H1 (cell line): ENCODE results near the gene GIMAP5. TPM values are rescaled to one million over a fixed set of nuclear protein-coding genes. Genes with fewer than 3 reads are reported as not detected.
"Not testable (repeated sequence)": the region's sequence is repeated elsewhere in the genome, so short reads cannot be mapped to it uniquely, and the experiment has no call there.

Experiments
- CTCF ChIA-PET: fragments of 300-600 bp; sonication (Branson Sonifier 250); formaldehyde crosslinking; loops from one replicate; lab custom pipeline; 2021; ENCODE audit not compliant: partially characterized antibody; lab: Charles Lee
- POLR2A ChIA-PET: fragments of 300-600 bp; sonication (Branson Sonifier 250); formaldehyde crosslinking; loops from one replicate; lab custom pipeline; 2021; ENCODE audit warnings: inconsistent platforms; ENCODE audit not compliant: partially characterized antibody; lab: Charles Lee
- DNase-seq, 2 experiments: peaks; one replicate each; pipeline versions ENCODE4 v3.0.0 to v3.0.0-alpha.2; 2010 to 2022; ENCODE audit warnings: low spot score in 2 of 2, low read depth in 1 of 2, mixed read lengths in 1 of 2
- FAIRE-seq: peaks from 2 replicates; lab custom pipeline; 2011; peaks lifted over from hg19 to GRCh38; lab: Jason Lieb, UNC
- H2AFZ ChIP-seq: 2 replicates; pipeline ENCODE4 v1.8.1; 2012; ENCODE audit warnings: low read length, inconsistent platforms
- H2AK5ac ChIP-seq: 2 replicates; pipeline ENCODE4 v1.6.1; 2013; ENCODE audit warnings: low read depth, low read length
- H2BK120ac ChIP-seq: replicated peaks from 2 replicates; pipeline ENCODE3; 2013; ENCODE audit warnings: low read depth, low read length, inconsistent platforms
- H2BK12ac ChIP-seq: 2 replicates; pipeline ENCODE4 v1.6.1; 2013; ENCODE audit warnings: low read depth, low read length
- H2BK15ac ChIP-seq: 2 replicates; pipeline ENCODE4 v1.6.1; 2013; ENCODE audit warnings: low read length
- H2BK20ac ChIP-seq: 2 replicates; pipeline ENCODE4 v1.6.1; 2013; ENCODE audit warnings: low read length
- H2BK5ac ChIP-seq: 2 replicates; pipeline ENCODE4 v1.6.1; 2013; ENCODE audit warnings: low read depth, low read length
- H3K14ac ChIP-seq: 2 replicates; pipeline ENCODE4 v1.6.1; 2013; ENCODE audit warnings: inconsistent platforms; ENCODE audit not compliant: insufficient read length
- H3K18ac ChIP-seq: 2 replicates; pipeline ENCODE4 v1.6.1; 2013; ENCODE audit warnings: low read length; ENCODE audit errors: extremely low read depth
- H3K23ac ChIP-seq: 2 replicates; pipeline ENCODE4 v1.6.1; 2013; ENCODE audit warnings: inconsistent platforms; ENCODE audit not compliant: insufficient read length
- H3K23me2 ChIP-seq: 2 replicates; pipeline ENCODE4 v1.6.1; 2013; ENCODE audit warnings: low read depth, low read length
- H3K27ac ChIP-seq: 2 replicates; pipeline ENCODE4 v1.6.1; 2011; ENCODE audit warnings: low read depth, low read length, inconsistent platforms
- H3K27me3 ChIP-seq, 4 experiments: replicated peaks in 1 of 4; 1 replicate in 1 of 4; 2 replicates in 3 of 4; pipeline versions ENCODE4 v1.6.1 to v1.8.1; 2011 to 2013; ENCODE audit warnings: low read length in 3 of 4, mild to moderate bottlenecking in 3 of 4, inconsistent platforms in 2 of 4, mixed read lengths in 2 of 4, moderate library complexity in 1 of 4; ENCODE audit not compliant: control insufficient read depth in 3 of 4, insufficient read depth in 3 of 4; ENCODE audit errors: extremely low read depth in 1 of 4
- H3K36me3 ChIP-seq, 4 experiments: 2 replicates each; pipeline versions ENCODE4 v1.6.1 to v1.8.1; 2011 to 2013; ENCODE audit warnings: mild to moderate bottlenecking in 4 of 4, low read length in 3 of 4, moderate library complexity in 2 of 4, control low read depth in 1 of 4, inconsistent platforms in 1 of 4; ENCODE audit not compliant: insufficient read depth in 4 of 4, control insufficient read depth in 2 of 4
- H3K4ac ChIP-seq: replicated peaks from 2 replicates; pipeline ENCODE3; 2013; ENCODE audit warnings: low read length, low read depth, mixed read lengths, inconsistent platforms; ENCODE audit not compliant: insufficient read length
- H3K4me1 ChIP-seq, 4 experiments: replicated peaks in 1 of 4; 1 replicate in 1 of 4; 2 replicates in 3 of 4; pipeline versions ENCODE4 v1.6.1 to v1.8.1; 2011 to 2013; ENCODE audit warnings: low read length in 3 of 4, inconsistent platforms in 2 of 4, mixed read lengths in 1 of 4; ENCODE audit not compliant: insufficient read depth in 4 of 4, control insufficient read depth in 3 of 4
- H3K4me2 ChIP-seq, 2 experiments: 2 replicates each; pipeline versions ENCODE4 v1.6.1 to v1.8.1; 2011 to 2013; ENCODE audit warnings: low read depth in 2 of 2, low read length in 2 of 2, control low read depth in 1 of 2, inconsistent platforms in 1 of 2, mild to moderate bottlenecking in 1 of 2; ENCODE audit not compliant: insufficient read depth in 1 of 2
- H3K4me3 ChIP-seq, 4 experiments: fragments of 200-600, 300-600 bp in 1 of 4; sonication (generic), shearing (Covaris generic), sonication (Bioruptor Twin) in 1 of 4; 2 replicates each; pipeline versions ENCODE4 v1.5.1 to v1.8.1; 2011 to 2016; ENCODE audit warnings: low read length in 4 of 4, low read depth in 3 of 4, control low read depth in 2 of 4, inconsistent platforms in 2 of 4, mild to moderate bottlenecking in 2 of 4, mixed read lengths in 1 of 4, moderate library complexity in 1 of 4; ENCODE audit not compliant: insufficient read depth in 2 of 4; ENCODE audit errors: extremely low read depth in 1 of 4
- H3K56ac ChIP-seq: replicated peaks from 2 replicates; pipeline ENCODE3; 2013; ENCODE audit warnings: low read depth, mild to moderate bottlenecking, mixed read lengths, low read length, inconsistent platforms; ENCODE audit not compliant: insufficient read length
- H3K79me1 ChIP-seq: 2 replicates; pipeline ENCODE4 v1.6.1; 2013; ENCODE audit warnings: low read depth, low read length, control low read depth
- H3K79me2 ChIP-seq, 2 experiments: 2 replicates each; pipeline versions ENCODE4 v1.6.1 to v1.8.1; 2012 to 2013; ENCODE audit warnings: low read length in 2 of 2, mild to moderate bottlenecking in 2 of 2, inconsistent platforms in 1 of 2; ENCODE audit not compliant: insufficient read depth in 2 of 2, control insufficient read depth in 1 of 2
- H3K9ac ChIP-seq, 4 experiments: replicated peaks in 1 of 4; 1 replicate in 1 of 4; 2 replicates in 3 of 4; pipeline versions ENCODE4 v1.6.1 to v1.8.1; 2011 to 2013; ENCODE audit warnings: low read depth in 3 of 4, low read length in 3 of 4, control low read depth in 2 of 4, mild to moderate bottlenecking in 2 of 4, moderate library complexity in 2 of 4, inconsistent platforms in 1 of 4; ENCODE audit errors: extremely low read depth in 1 of 4
- H3K9me3 ChIP-seq, 2 experiments: 2 replicates each; pipeline versions ENCODE4 v1.6.1 to v1.8.1; 2012 to 2013; ENCODE audit warnings: mild to moderate bottlenecking in 2 of 2, moderate library complexity in 2 of 2, control low read depth in 1 of 2, inconsistent platforms in 1 of 2, low read depth in 1 of 2, low read length in 1 of 2, mixed read lengths in 1 of 2; ENCODE audit not compliant: insufficient read depth in 2 of 2
- H4K20me1 ChIP-seq, 2 experiments: replicated peaks in 1 of 2; 2 replicates each; pipeline versions ENCODE3 to v1.8.1; 2011 to 2013; ENCODE audit warnings: inconsistent platforms in 2 of 2, low read length in 2 of 2, mild to moderate bottlenecking in 1 of 2; ENCODE audit not compliant: insufficient read depth in 2 of 2, control insufficient read depth in 1 of 2
- H4K5ac ChIP-seq: 2 replicates; pipeline ENCODE4 v1.6.1; 2013; ENCODE audit warnings: low read length, low read depth, mixed read lengths, inconsistent platforms; ENCODE audit not compliant: insufficient read length
- H4K8ac ChIP-seq: 2 replicates; pipeline ENCODE4 v1.8.0; 2013; ENCODE audit warnings: mild to moderate bottlenecking, moderate library complexity, low read length, inconsistent platforms; ENCODE audit not compliant: insufficient read depth; ENCODE audit errors: extremely low read depth
- H4K91ac ChIP-seq: replicated peaks from 2 replicates; pipeline ENCODE3; 2013; ENCODE audit warnings: low read length, mixed read lengths, inconsistent platforms; ENCODE audit not compliant: insufficient read length
- WGBS, 2 experiments: shearing (Covaris generic) in 1 of 2; methylation state at CpG; one replicate each; pipeline versions ENCODE4 v1.1.6 to v1.1.7; 2013 to 2015; ENCODE audit warnings: low lambda C conversion rate in 2 of 2, mixed read lengths in 2 of 2, inconsistent platforms in 1 of 2, low coverage in 1 of 2, missing lambda C conversion rate in 1 of 2; ENCODE audit not compliant: insufficient replicate concordance in 2 of 2, insufficient coverage in 1 of 2, insufficient read length in 1 of 2; ENCODE audit errors: extremely low coverage in 1 of 2, missing lambda C conversion rate in 1 of 2; 5-methylcytosine and 5-hydroxymethylcytosine counted together
- polyA plus RNA-seq, 7 experiments: library from polyadenylated mRNA; depleted of rRNA in 3 of 7; stranded (reverse) in 5 of 7; unstranded in 2 of 7; fragments of >200 nt in 5 of 7; fragments of 200-250 nt in 2 of 7; gene quantifications; 1 replicate in 5 of 7; 2 replicates in 1 of 7; 4 replicates in 1 of 7; pipeline versions ENCODE4 v1.2.1 to v1.2.3, GENCODE V29; 2011 to 2013; ENCODE audit warnings: missing spikeins in 2 of 7, mixed read lengths in 2 of 7
- total RNA-seq: library from RNA; stranded (reverse); fragmentation: NEBNext Ultra II Directional; extraction: Animal tissue kit (Norgen Biotek cat#: 25700); gene quantifications from 2 replicates; pipeline ENCODE4 v1.2.1, GENCODE V29; 2021

Gene GIMAP5
- total and polyA plus RNA-seq, 2 of the 8 experiments (the other 6 are each of a cell fraction or from before 2014, with no cell fraction given), result not detected

- H4K8ac ChIP-seq, H2AK5ac ChIP-seq, H3K23ac ChIP-seq, H4K91ac ChIP-seq, H2AFZ ChIP-seq, H2BK15ac ChIP-seq, FAIRE-seq, H3K18ac ChIP-seq, H3K23me2 ChIP-seq, H3K27me3 ChIP-seq, H3K4me2 ChIP-seq, H3K27ac ChIP-seq, H3K36me3 ChIP-seq, H4K5ac ChIP-seq, H4K20me1 ChIP-seq, H3K9ac ChIP-seq, H3K14ac ChIP-seq, H3K79me1 ChIP-seq, DNase-seq, H2BK12ac ChIP-seq, H2BK5ac ChIP-seq, POLR2A ChIA-PET, H3K4me3 ChIP-seq, H3K9me3 ChIP-seq, CTCF ChIA-PET, H3K79me2 ChIP-seq, H2BK20ac ChIP-seq, H2BK120ac ChIP-seq, H3K4me1 ChIP-seq, H3K4ac ChIP-seq, H3K56ac ChIP-seq: not testable (repeated sequence)
- WGBS, 2 experiments, result 83% methylated on average over 1 of the region's 1 CpG; no CpG with 5 or more reads in 1 of the 2 experiments
Observed at GRCh38 chr7:150774131-150774530, 36.9 kb downstream of the GIMAP5 start.
